Neural cell (in vitro differentiated cells): Measurements from ENCODE around the gene IL9. TPM values are rescaled to one million over a fixed set of nuclear protein-coding genes. Genes with fewer than 3 reads are reported as not detected.

Experiments
- H2AFZ ChIP-seq: fragments of 200-600, 300-800 bp; sonication (generic), shearing (Covaris generic); 2 replicates; pipeline ENCODE4 v1.6.0; 2014; ENCODE audit warnings: low read depth, mild to moderate bottlenecking, antibody characterized with exemption, low read length, moderate library complexity
- H3F3A ChIP-seq: fragments of 200-600 bp; shearing (Covaris generic); 2 replicates; pipeline ENCODE4 v1.6.1; 2016; ENCODE audit warnings: mild to moderate bottlenecking, moderate library complexity, mixed read lengths, antibody characterized with exemption, low read length; ENCODE audit not compliant: insufficient read depth, poor library complexity, severe bottlenecking
- H3K27ac ChIP-seq: fragments of 200-600, 300-800 bp; sonication (generic), shearing (Covaris generic); 2 replicates; pipeline ENCODE4 v1.5.1; 2014; ENCODE audit warnings: mild to moderate bottlenecking, low read length, moderate library complexity
- H3K27me3 ChIP-seq: fragments of 300-800, 200-600 bp; sonication (generic), shearing (Covaris generic); 2 replicates; pipeline ENCODE4 v1.6.0; 2014; ENCODE audit warnings: mild to moderate bottlenecking, low read depth, low read length, moderate library complexity; ENCODE audit not compliant: insufficient read depth
- H3K36me3 ChIP-seq: fragments of 300-800, 200-600 bp; sonication (generic), shearing (Covaris generic); 2 replicates; pipeline ENCODE4 v1.5.1; 2014; ENCODE audit warnings: mild to moderate bottlenecking, antibody characterized with exemption, low read length, moderate library complexity; ENCODE audit not compliant: insufficient read depth
- H3K4me2 ChIP-seq: fragments of 300-800, 200-600 bp; sonication (generic), shearing (Covaris generic); 2 replicates; pipeline ENCODE4 v1.6.0; 2014; ENCODE audit warnings: mild to moderate bottlenecking, low read length
- H3K4me3 ChIP-seq: fragments of 300-800, 200-600 bp; sonication (generic), shearing (Covaris generic); 2 replicates; pipeline ENCODE4 v1.5.1; 2014; ENCODE audit warnings: mild to moderate bottlenecking, low read length, moderate library complexity
- H3K79me2 ChIP-seq: fragments of 200-600 bp; shearing (Covaris generic); replicated peaks from 2 replicates; pipeline ENCODE4 v1.6.0; 2014; ENCODE audit warnings: mild to moderate bottlenecking, low read length, moderate library complexity; ENCODE audit not compliant: insufficient read depth
- H3K9ac ChIP-seq: fragments of 300-800, 200-600 bp; sonication (generic), shearing (Covaris generic); 2 replicates; pipeline ENCODE4 v1.6.1; 2016; ENCODE audit warnings: mild to moderate bottlenecking, low read length, mixed read lengths
- H3K9me2 ChIP-seq: fragments of 200-600 bp; shearing (Covaris generic); 2 replicates; pipeline ENCODE4 v1.6.1; 2016; ENCODE audit warnings: mild to moderate bottlenecking, low read length, mixed read lengths; ENCODE audit not compliant: insufficient read depth
- H3K9me3 ChIP-seq: fragments of 200-600, 300-800 bp; sonication (generic), shearing (Covaris generic); 2 replicates; pipeline ENCODE4 v1.6.1; 2016; ENCODE audit warnings: mild to moderate bottlenecking, mixed run types, low read length, moderate library complexity, mixed read lengths
- H4K20me1 ChIP-seq: fragments of 200-600 bp; shearing (Covaris generic); 2 replicates; pipeline ENCODE4 v1.6.1; 2016; ENCODE audit warnings: mild to moderate bottlenecking, mixed run types; ENCODE audit not compliant: insufficient read depth
- CTCF ChIP-seq: fragments of 450-650 bp; IDR thresholded peaks from 2 replicates; pipeline ENCODE4 v1.5.1; 2014; ENCODE audit warnings: antibody characterized with exemption, mild to moderate bottlenecking, moderate library complexity; ENCODE audit not compliant: poor library complexity, severe bottlenecking
- EP300 ChIP-seq: fragments of 450-650 bp; conservative IDR thresholded peaks from 2 replicates; pipeline ENCODE4 v1.6.1; 2014; ENCODE audit warnings: antibody characterized with exemption, mild to moderate bottlenecking, moderate library complexity; ENCODE audit not compliant: poor library complexity, severe bottlenecking
- EZH2 ChIP-seq: fragments of 200-600, 300-800 bp; shearing (Covaris generic), sonication (generic); IDR thresholded peaks from 2 replicates; pipeline ENCODE4 v1.6.1; 2014; ENCODE audit warnings: antibody characterized with exemption, low read length, borderline replicate concordance, mild to moderate bottlenecking; ENCODE audit not compliant: insufficient read depth, poor library complexity, severe bottlenecking
- MXI1 ChIP-seq: fragments of 450-650 bp; conservative IDR thresholded peaks from 2 replicates; pipeline ENCODE4 v1.6.1; 2014; ENCODE audit warnings: antibody characterized with exemption, mild to moderate bottlenecking; ENCODE audit not compliant: poor library complexity, severe bottlenecking
- POLR2AphosphoS5 ChIP-seq: IDR thresholded peaks from 2 replicates; pipeline ENCODE4 v1.6.1; 2012
- RAD21 ChIP-seq: fragments of 450-650 bp; conservative IDR thresholded peaks from 2 replicates; pipeline ENCODE4 v1.6.1; 2014; ENCODE audit warnings: antibody characterized with exemption, mild to moderate bottlenecking, moderate library complexity
- REST ChIP-seq: IDR thresholded peaks from 2 replicates; pipeline ENCODE4 v1.6.1; 2012; ENCODE audit warnings: borderline replicate concordance
- SMC3 ChIP-seq: fragments of 450-650 bp; conservative IDR thresholded peaks from 2 replicates; pipeline ENCODE4 v1.6.1; 2014; ENCODE audit warnings: antibody characterized with exemption, mild to moderate bottlenecking, moderate library complexity; ENCODE audit not compliant: poor library complexity
- TAF1 ChIP-seq: IDR thresholded peaks from 2 replicates; pipeline ENCODE4 v1.6.1; 2012; ENCODE audit warnings: low read depth
- polyA plus RNA-seq: library from polyadenylated mRNA; depleted of rRNA; stranded (reverse); fragments of >200 nt; gene quantifications from 2 replicates; pipeline ENCODE4 v1.2.3, GENCODE V29; 2014

Gene IL9
- polyA plus RNA-seq, 1 donor from 2014 or later, result not detected

- H3F3A ChIP-seq, result no peaks in the 10 kb centered on the region
- H3K79me2 ChIP-seq, result no peaks in the 10 kb centered on the region
- no peaks in the 10 kb centered on the region for H3K9me2 ChIP-seq
- no peak overlapping the region for H3K4me2 ChIP-seq
- no peaks in the 10 kb centered on the region for H3K36me3 ChIP-seq
- no peak overlapping the region for H3K9ac ChIP-seq
- H3K4me3 ChIP-seq, result no peak overlapping the region
- TF ChIP-seq EZH2, result no peak
- no peak for TF ChIP-seq RAD21
- TF ChIP-seq REST, result no peak
- TF ChIP-seq POLR2AphosphoS5, result no peak
- no peak for TF ChIP-seq TAF1
- no peak for TF ChIP-seq SMC3
- TF ChIP-seq MXI1, result no peak
- no peak for TF ChIP-seq EP300
- TF ChIP-seq CTCF, result no peak
- no peaks in the 10 kb centered on the region for H3K27me3 ChIP-seq
- H2AFZ ChIP-seq, result no peak overlapping the region
- H3K27ac ChIP-seq, result no peak overlapping the region
- no peaks in the 10 kb centered on the region for H3K9me3 ChIP-seq
- no peaks in the 10 kb centered on the region for H4K20me1 ChIP-seq
Measured at GRCh38 chr5:135866016-135866415, 29.6 kb downstream of the IL9 start.

- H3K36me3 ChIP-seq, result no peaks in the 10 kb centered on the region
- no peaks in the 10 kb centered on the region for H3F3A ChIP-seq
- H2AFZ ChIP-seq, result no peak overlapping the region
- H3K9me3 ChIP-seq, result no peaks in the 10 kb centered on the region
- H3K79me2 ChIP-seq, result no peaks in the 10 kb centered on the region
- no peaks in the 10 kb centered on the region for H4K20me1 ChIP-seq
- no peak overlapping the region for H3K4me3 ChIP-seq
- TF ChIP-seq POLR2AphosphoS5 (no peak), REST (no peak), TAF1 (no peak), EZH2 (no peak), SMC3 (no peak), EP300 (no peak), RAD21 (no peak), MXI1 (no peak), CTCF (no peak)
- H3K9ac ChIP-seq, result no peak overlapping the region
- H3K9me2 ChIP-seq, result no peaks in the 10 kb centered on the region
- no peak overlapping the region for H3K27ac ChIP-seq
- no peaks in the 10 kb centered on the region for H3K27me3 ChIP-seq
- H3K4me2 ChIP-seq, result no peak overlapping the region
Measured at GRCh38 chr5:135864503-135865435, 30.9 kb downstream of the IL9 start.
